HG03571 (cell line): Measurements from ENCODE around the gene SIGLEC5.

Experiments
- ATAC-seq: cut with Tn5 transposase; IDR thresholded peaks from one replicate; pipeline ENCODE4 v1.9.1; 2021; ENCODE audit not compliant: unreplicated experiment

The SIGLEC5 gene

GRCh38 chr19:51628153-51628939, 1.9 kb downstream of the SIGLEC5 start:
- no peak for ATAC-seq

- ATAC-seq, result no peak
These were observed 2.6 kb downstream of the SIGLEC5 start for GRCh38 chr19:51627491-51628138.

- ATAC-seq, result no peak
These were observed 3.5 kb downstream of the SIGLEC5 start for GRCh38 chr19:51626675-51627074.

- ATAC-seq, result peak; percentile 72
These were observed 9.0 kb downstream of the SIGLEC5 start for GRCh38 chr19:51621178-51621577.

- ATAC-seq, result no peak
These were observed 14.2 kb downstream of the SIGLEC5 start for GRCh38 chr19:51615991-51616390.

GRCh38 chr19:51614789-51615188, 15.4 kb downstream of the SIGLEC5 start:
- no peak for ATAC-seq

- no peak for ATAC-seq
These were observed 19.6 kb downstream of the SIGLEC5 start for GRCh38 chr19:51610576-51610975.

GRCh38 chr19:51607920-51608562, 22.2 kb downstream of the SIGLEC5 start:
- ATAC-seq, result no peak

GRCh38 chr19:51607077-51607476, 23.1 kb downstream of the SIGLEC5 start:
- peak; percentile 81 for ATAC-seq

- ATAC-seq, result no peak
These were observed 27.9 kb downstream of the SIGLEC5 start for GRCh38 chr19:51602189-51602854.

- ATAC-seq, result no peak
These were observed 29.1 kb downstream of the SIGLEC5 start for GRCh38 chr19:51600940-51601580.

- no peak for ATAC-seq
These were observed 31.1 kb downstream of the SIGLEC5 start for GRCh38 chr19:51599084-51599483.

- ATAC-seq, result no peak
These were observed 31.9 kb downstream of the SIGLEC5 start for GRCh38 chr19:51598159-51598915.

GRCh38 chr19:51595190-51596175, 34.7 kb downstream of the SIGLEC5 start:
- no peak for ATAC-seq

GRCh38 chr19:51594774-51595109, 35.5 kb downstream of the SIGLEC5 start:
- no peak for ATAC-seq

GRCh38 chr19:51593969-51594773, 36.0 kb downstream of the SIGLEC5 start:
- peak; percentile 95 for ATAC-seq

GRCh38 chr19:51593138-51593890, 36.9 kb downstream of the SIGLEC5 start:
- ATAC-seq, result no peak

GRCh38 chr19:51592521-51592920, 37.7 kb downstream of the SIGLEC5 start:
- ATAC-seq, result no peak
